GM10248 (cell line): ENCODE results near the gene TCP11.

Source experiments
- CTCF ChIA-PET: fragments of 300-600 bp; sonication (Branson Sonifier 250); formaldehyde crosslinking; extraction: SDS; loops from one replicate; lab custom pipeline; 2021; ENCODE audit warnings: antibody characterized with exemption; lab: Yijun Ruan, JAX
- POLR2A ChIA-PET: fragments of 350-650 bp; sonication (Branson Sonifier 250); formaldehyde crosslinking; extraction: SDS; loops from one replicate; lab custom pipeline; 2020; ENCODE audit warnings: antibody characterized with exemption; lab: Yijun Ruan, JAX
- DNase-seq: peaks from one replicate; pipeline ENCODE4 v3.0.0; 2012; ENCODE audit errors: extremely low spot score
- CTCF ChIP-seq: IDR thresholded peaks from 2 replicates; pipeline ENCODE4 v1.5.1; 2012; ENCODE audit warnings: mild to moderate bottlenecking, low read depth; ENCODE audit errors: extremely low read depth, missing control alignments, control extremely low read depth

The TCP11 gene

GRCh38 chr6:35152067-35152707 lies 11.0 kb upstream of the TCP11 start:
- ChIA-PET POLR2A (no interaction called here), CTCF (interaction anchor here (1.1 kb wide), 1 partner anchor 165 kb away, joined by 3 read pairs; no protein-coding TSS in a partner anchor)
- DNase-seq, result no peak
- no peak for TF ChIP-seq CTCF

DNA sequence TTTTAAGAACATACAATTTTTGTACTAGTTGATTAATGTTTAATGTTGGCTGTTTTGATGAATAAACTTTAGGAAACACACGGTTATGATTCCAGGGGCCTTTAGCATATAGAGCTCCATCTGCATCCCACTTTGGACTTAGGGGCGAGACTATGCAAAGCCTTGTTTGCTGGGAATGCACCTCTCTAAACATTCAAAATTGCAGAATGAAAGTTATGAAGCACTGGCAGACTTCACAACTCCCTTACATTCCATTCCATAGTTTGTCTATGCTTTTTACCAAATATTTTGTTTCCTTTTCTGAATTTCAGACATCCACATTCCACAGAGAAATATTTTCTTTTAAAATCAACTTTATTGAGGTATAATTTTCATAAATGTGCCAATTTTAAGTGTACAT lies 10.3 kb upstream of the TCP11 start:
- no peak for TF ChIP-seq CTCF

GRCh38 chr6:35149891-35150566 lies 8.9 kb upstream of the TCP11 start:
- ChIA-PET CTCF (interaction anchor here (1.0 to 3.5 kb wide), 10 partner anchors 10 to 163 kb away, joined by 3 to 13 read pairs (median 6); no protein-coding TSS in a partner anchor), POLR2A (interaction anchor here (0.6 kb wide), 1 partner anchor 8 kb away, joined by 3 read pairs; no protein-coding TSS in a partner anchor)
- DNase-seq, result no peak
- TF ChIP-seq CTCF, result no peak

More for the DNA sequence above, 10.3 kb upstream of the TCP11 start:
- no peak for DNase-seq
- POLR2A ChIA-PET, result no interaction called here
- CTCF ChIA-PET, result interaction anchor here (1.7 to 3.5 kb wide), 3 partner anchors 10 to 29 kb away, joined by 5 to 10 read pairs (median 9); no protein-coding TSS in a partner anchor

GRCh38 chr6:35148167-35148741 lies 7.1 kb upstream of the TCP11 start:
- peak; percentile 40 for DNase-seq
- POLR2A ChIA-PET, result no interaction called here
- TF ChIP-seq CTCF, result no peak
- CTCF ChIA-PET, result interaction anchor here (0.8 to 4.2 kb wide), 9 partner anchors 9 to 688 kb away, joined by 3 to 44 read pairs (median 5); no protein-coding TSS in a partner anchor

GRCh38 chr6:35147486-35147885 lies 6.3 kb upstream of the TCP11 start:
- no peak for DNase-seq
- ChIA-PET POLR2A (no interaction called here), CTCF (interaction anchor here (0.9 to 4.2 kb wide), 8 partner anchors 8 to 687 kb away, joined by 3 to 44 read pairs (median 6); no protein-coding TSS in a partner anchor)
- TF ChIP-seq CTCF, result no peak

- no peak for TF ChIP-seq CTCF
- ChIA-PET CTCF (interaction anchor here (0.7 to 4.2 kb wide), 11 partner anchors 9 to 151 kb away, joined by 3 to 44 read pairs (median 4); no protein-coding TSS in a partner anchor), POLR2A (no interaction called here)
- no peak for DNase-seq
Observed at GRCh38 chr6:35147026-35147425, 5.9 kb upstream of the TCP11 start.
